LNCAP (cell line): ENCODE data around the gene SPATA1.

Source experiments
- CTCF ChIP-seq: fragments of 450-650 bp; IDR thresholded peaks from 2 replicates; pipeline ENCODE4 v1.5.1; 2017; ENCODE audit warnings: mild to moderate bottlenecking

The SPATA1 gene

DNA sequence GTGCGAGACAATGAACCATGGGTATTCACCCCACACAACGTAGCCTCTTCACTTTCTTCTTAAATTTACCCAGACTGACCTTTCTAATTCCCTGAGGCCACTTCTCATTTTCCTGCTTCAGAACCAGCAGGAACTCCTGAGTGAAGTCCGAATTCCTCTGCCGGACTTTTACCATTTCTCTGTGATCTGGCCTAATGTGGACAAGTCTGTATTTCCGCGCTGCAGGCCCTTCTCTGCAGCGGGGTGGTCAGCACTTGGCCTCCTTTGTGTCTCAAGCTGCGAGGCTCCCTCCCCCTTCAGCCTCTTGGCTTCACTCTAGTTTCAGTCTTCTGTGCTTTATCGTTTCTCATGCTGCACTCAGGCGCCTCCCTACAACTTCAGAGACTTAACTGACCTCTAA is 77.5 kb downstream of the SPATA1 start:
- TF ChIP-seq CTCF: no peak

GRCh38 chr1:84584126-84584525 is 77.9 kb downstream of the SPATA1 start:
- TF ChIP-seq CTCF: no peak

GRCh38 chr1:84585803-84586202 is 79.6 kb downstream of the SPATA1 start:
- TF ChIP-seq CTCF: no peak

GRCh38 chr1:84587099-84587498 is 80.9 kb downstream of the SPATA1 start:
- TF ChIP-seq CTCF: no peak

- no peak for TF ChIP-seq CTCF
Measured at GRCh38 chr1:84597011-84597410, 90.8 kb downstream of the SPATA1 start.

- no peak for TF ChIP-seq CTCF
Measured at GRCh38 chr1:84598418-84598817, 92.2 kb downstream of the SPATA1 start.

DNA sequence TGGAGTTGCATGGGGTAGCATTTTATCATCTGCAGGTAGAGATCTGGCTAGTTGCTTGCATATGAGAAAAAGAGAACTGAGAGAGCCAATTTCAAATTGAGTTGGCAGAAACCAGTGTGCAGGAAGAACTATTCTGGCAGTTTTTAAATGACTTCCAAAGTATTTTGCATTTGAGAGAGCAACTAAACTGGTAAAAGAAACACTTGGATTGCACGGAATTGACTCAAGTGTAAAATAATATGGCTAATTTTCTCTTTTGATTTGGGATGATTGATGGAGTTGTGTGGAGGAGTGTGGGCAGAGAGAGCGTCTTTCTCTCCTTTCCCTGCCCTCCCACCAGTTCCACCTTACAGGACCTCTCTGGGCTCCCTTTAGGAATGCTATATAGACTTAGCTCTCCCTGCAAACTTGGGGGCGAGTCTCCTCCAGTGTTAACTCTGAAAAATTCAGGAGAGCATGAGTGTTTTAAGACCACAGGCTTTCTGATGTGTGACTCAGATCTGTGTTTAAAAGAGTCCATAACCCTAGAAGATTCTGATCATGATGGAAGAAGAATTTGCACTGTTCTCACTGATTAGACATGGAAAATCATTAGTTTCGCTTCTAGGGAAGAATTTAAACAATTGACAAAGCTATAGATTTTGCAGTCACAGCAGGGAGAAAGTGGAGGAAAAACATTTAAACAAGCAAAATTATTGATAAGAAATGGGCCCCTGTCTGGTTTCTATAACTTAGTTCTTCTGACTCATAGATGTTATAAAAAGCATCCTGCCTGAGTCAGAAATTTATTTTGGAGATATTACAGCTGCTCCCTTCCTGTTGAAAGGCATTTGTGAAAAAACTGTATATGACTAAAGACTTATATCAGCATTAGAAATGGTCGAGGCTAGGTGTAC is 92.9 kb downstream of the SPATA1 start:
- TF ChIP-seq CTCF: no peak
